ENCODE results near the gene DENND1B.
A peak's percentile ranks its signal among the peaks of the same experiment; 100 is the strongest.
"Not testable (repeated sequence)": the region's sequence is repeated elsewhere in the genome, so short reads cannot be mapped to it uniquely, and the experiment has no call there.

The DENND1B gene

GRCh38 chr1:197783510-197783948 lies 8.2 kb upstream of the DENND1B start:
- peak; percentile 34 for DNase-seq

GRCh38 chr1:197782722-197783360 lies 7.6 kb upstream of the DENND1B start:
- no peak for DNase-seq

DNA sequence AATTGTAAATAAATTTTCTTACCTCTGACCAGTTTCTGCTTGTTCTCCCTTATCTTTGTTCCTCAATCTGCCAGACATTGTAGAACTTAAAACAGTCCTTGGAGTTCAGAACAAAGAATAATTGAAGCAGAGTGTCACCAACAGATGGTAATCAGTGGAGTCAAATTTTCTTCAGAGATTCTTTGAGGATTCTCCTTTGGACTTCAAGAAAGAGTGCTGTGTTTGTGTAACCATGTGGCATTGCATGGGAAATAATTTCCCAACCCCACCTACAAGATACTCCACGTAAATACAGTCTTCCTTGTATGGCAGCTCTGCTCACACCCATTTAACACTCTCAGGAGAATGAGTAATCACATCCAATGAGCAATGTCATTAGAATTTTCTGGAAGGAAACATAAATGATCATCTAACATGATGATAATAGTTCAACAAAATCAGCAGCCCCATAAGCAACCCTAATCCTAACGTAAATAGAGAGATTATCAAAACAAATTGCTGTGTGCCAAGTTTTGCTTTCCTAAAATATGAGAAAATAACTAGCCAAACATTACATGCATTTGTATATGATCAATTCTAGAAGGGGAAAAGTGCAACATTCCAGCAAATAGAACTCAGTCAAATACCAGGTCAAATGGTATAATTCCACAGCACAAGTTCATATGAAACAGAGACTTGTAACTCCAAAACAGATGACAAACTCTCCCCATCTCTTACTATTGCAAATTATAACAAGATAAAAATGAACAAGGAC lies 6.9 kb upstream of the DENND1B start:
- DNase-seq, result no peak

- no peak for DNase-seq
These were observed 4.6 kb upstream of the DENND1B start for GRCh38 chr1:197779921-197780320.

DNA sequence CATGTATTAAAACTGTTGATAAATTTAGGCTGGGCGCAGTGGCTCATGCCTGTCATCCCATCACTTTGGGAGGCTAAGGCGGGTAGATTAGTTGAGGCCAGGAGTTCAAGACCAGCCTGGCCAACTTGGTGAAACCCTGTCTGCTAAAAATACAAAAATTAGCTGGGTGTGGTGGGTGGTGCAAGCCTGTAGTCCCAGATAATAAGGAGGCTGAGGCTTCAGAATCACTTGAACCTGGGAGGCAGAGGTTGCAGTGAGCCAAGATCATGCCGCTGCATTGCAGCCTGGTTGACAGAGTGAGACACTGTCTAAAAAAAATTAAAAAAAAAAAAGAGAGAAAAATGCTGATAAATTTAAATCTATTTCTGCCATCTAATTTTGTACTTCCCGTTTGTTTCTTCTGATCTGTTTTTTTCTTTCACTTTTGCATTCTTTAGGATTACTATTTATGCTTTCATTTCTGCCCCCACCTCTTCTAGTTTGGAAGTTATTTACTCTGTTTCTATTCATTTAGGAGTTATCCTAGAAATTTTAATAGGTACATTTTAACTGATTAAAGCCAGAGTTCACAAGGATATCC lies 3.2 kb upstream of the DENND1B start:
- DNase-seq, result no peak

GRCh38 chr1:197776351-197777105 lies 1.2 kb upstream of the DENND1B start:
- DNase-seq, result no peak

GRCh38 chr1:197774466-197775281 lies 606 bp downstream of the DENND1B start:
- DNase-seq, result peak; percentile 70

DNA sequence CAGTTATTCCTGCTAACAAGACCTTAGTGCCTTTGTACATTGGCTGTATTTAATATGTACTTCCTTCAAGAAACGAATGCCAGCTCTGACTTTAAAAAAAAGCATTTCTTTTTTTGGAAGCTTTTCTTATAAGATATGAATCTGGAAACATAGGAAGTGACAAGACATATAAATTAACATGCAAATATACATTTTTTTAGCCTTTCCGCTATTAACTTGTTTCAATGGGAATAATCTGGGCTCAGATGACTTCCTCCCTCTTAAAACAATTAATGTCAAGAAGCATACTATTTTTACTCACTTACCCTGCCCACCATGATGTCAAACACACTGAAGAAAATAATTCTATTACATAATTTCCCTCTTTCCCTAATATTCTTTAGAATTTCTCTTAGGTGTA lies 1.4 kb downstream of the DENND1B start:
- no peak for DNase-seq

GRCh38 chr1:197771904-197772556 lies 3.2 kb downstream of the DENND1B start:
- DNase-seq, result no peak

DNA sequence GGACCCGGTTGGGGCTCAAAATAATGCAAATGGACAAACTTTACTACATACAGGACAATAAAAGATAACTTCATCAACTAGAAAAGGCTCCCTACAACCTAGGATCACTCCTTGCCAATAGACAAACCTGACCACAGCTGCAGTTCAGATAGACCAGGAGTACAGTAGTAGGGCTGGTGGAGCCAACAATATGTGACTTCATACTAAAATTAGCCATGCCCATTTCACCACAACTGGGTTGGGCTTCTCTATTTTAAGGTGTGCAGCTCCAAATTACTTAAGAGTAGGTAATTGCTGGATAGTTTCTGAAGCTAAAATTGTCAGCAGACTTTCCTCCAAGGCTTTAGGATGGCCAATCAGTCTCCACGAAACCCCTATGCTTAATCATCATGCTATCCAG lies 3.9 kb downstream of the DENND1B start:
- no peak for DNase-seq

- DNase-seq, result no peak
These were observed 5.0 kb downstream of the DENND1B start for GRCh38 chr1:197770243-197770642.

- no peak for DNase-seq
These were observed 6.0 kb downstream of the DENND1B start for GRCh38 chr1:197769287-197769686.

DNA sequence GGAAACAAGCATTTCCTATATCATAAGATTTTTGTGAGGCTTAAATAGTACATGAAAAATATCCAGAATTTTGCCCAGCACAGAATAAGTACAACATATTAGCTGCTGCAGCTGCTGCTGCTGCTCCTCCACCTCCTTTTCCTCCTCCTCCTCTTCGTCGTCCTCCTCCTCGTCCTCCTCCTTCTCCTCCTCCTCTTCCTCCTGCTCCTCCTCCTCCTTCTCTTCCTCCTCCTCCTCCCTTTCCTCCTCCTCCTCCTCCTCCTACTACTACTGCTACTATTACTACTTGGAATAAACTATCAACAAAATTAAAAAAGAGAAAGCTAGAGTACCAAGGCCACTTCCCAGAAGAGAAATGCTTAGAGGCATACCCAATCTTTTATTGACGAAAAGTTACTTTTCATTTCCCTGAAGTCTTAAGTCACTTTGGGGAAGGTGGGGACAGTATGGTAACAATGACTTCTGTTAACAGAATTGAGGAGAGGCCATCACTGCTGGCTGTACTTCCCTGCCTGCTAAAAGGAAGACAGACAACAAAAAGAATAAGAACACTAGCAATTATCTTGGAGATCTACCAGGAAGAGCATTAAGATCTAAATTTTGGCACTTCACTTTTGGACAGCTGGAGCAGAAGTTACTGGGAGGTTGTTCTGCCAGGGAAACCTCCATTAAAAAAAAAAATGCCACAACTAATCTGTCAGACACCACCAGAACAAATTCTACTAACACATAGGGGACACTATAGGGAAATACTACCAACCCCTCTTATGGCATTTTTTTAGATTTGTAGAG lies 7.1 kb downstream of the DENND1B start:
- no peak for DNase-seq

DNA sequence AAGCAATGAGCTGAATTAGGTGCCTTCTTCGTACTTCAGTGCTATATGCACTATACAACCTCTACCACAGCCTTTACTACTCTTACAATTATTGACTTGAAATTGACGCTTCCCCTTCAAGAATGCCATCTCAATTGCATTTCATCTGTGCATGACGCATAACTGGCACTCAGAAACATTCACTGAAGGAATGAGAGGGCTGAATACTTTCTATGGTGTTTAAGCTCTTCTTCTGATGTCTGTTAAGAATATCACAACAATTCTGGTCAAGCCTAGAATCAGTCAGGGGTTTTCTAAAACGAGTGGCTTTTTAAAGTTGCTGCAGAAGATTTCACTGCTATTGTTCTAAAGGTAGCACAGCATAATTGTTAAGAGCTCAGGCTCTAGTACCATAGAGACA lies 11.5 kb downstream of the DENND1B start:
- DNase-seq, result no peak

DNA sequence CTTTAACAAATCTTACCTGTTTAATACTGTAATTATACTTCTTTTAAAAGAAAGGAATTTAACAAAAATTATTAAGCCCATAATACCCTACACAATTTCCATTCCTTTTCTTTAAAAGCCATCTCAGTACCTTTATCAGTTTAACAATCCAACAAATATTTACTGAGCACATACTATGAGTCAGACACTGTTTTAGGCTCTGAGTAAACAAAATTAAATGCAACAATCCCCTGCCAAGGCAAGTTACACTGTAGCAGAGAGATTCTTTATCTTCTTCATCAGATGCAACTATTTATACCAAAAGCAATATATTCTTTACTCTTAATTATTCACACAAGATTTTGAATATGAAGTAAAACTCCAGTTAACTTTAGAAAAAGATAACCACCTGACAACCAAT lies 12.0 kb downstream of the DENND1B start:
- DNase-seq, result no peak

DNA sequence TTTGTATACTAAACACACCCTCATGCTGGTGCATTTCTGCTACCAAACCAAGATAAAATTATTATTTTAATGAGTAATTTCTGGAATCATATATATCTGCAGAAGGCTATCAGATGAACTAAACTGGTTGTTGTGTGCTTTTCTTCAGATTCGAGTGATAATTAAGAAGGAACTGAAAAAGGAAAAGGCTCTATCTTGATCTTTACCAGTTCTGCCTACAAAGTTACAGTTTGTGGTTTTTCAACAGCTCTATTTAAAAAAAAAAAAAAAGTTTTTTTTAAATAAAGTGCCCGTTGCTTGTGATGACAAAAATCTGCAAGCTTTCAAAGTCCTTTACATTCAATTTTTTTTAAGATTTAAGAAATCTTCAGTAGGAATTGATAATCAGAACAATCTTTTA lies 13.6 kb downstream of the DENND1B start:
- DNase-seq, result no peak

GRCh38 chr1:197755553-197755952 lies 19.7 kb downstream of the DENND1B start:
- not testable (repeated sequence) for DNase-seq

- DNase-seq, result not testable (repeated sequence)
These were observed 22.6 kb downstream of the DENND1B start for GRCh38 chr1:197752652-197753164.

- DNase-seq, result no peak
These were observed 24.9 kb downstream of the DENND1B start for GRCh38 chr1:197750366-197750765.

GRCh38 chr1:197745911-197746310 lies 29.4 kb downstream of the DENND1B start:
- no peak for DNase-seq

GRCh38 chr1:197744979-197745378 lies 30.3 kb downstream of the DENND1B start:
- no peak for DNase-seq
